ENCODE results near the gene QSOX1.

The QSOX1 gene

DNA sequence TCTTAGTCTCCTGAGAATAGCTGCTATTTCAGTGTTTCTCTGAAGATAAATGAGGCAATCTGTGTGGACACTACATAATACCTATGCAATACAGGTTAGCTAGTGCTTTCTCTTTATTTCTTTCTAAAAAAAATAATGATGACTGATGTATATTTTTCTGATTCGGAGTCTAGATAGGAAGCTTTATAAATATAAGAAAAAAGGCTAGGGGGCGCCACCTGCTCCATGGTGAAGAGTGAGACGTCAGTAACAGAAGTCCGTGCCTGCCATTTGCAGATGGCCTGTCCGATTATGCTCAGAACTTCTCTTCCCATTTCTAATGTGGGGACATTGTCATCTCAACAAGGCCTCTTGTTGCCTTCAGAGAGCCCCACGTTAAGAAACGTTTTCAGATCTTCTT, 26.4 kb downstream of the QSOX1 start:
- DNase-seq (ENCODE audit: low read depth): no peak
- no peak overlapping the region for H3K4me3 ChIP-seq (ENCODE audit: control insufficient read depth, low read depth, low read length)
- peak; percentile 35 for TF ChIP-seq CTCF (IDR thresholded peaks at IDR 0.05; ENCODE audit: control insufficient read depth, insufficient read depth, low read depth, low read length, missing control alignments)

- no peak overlapping the region for H3K4me3 ChIP-seq (ENCODE audit: control insufficient read depth, low read depth, low read length)
- TF ChIP-seq CTCF (IDR thresholded peaks at IDR 0.05; ENCODE audit: control insufficient read depth, insufficient read depth, low read depth, low read length, missing control alignments): no peak
- DNase-seq (ENCODE audit: low read depth): no peak
Measured at GRCh38 chr1:180181996-180182642, 27.4 kb downstream of the QSOX1 start.

DNA sequence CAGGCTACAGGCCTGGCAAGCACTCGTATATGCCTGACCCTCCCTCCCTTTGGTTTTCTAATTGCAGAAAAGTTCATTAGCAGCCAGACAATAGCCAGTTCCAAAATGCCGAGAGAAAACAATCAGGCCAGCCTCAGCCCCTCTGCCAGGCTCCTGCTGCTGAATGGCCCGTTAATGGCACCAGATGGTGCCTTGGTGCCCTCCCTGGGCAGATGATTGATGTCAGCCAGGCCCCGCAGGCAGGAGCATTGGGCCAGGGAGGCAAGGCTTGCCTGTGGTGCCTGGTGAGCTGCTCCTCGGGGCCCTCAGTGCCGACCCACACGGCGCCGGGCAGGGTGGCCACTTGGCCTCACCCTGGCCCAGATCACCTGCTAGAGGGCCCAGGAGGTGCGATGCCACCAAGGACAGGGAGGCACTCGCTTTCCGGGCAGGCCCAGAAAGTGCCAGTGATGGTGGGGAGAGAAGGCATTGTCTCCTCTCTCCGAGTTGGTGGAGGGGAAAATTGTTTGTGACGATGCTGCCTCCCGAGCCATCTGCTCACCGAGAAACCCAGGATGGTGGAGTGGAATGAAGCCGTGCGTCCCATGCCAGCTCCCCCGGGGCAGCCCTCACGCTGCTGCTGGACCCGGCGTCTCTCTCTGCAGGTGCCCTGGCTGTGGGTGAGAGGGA, 28.1 kb downstream of the QSOX1 start:
- TF ChIP-seq CTCF (IDR thresholded peaks at IDR 0.05; ENCODE audit: control insufficient read depth, insufficient read depth, low read depth, low read length, missing control alignments): no peak
- DNase-seq (ENCODE audit: low read depth): no peak
- H3K4me3 ChIP-seq (ENCODE audit: control insufficient read depth, low read depth, low read length): no peak overlapping the region

- DNase-seq (ENCODE audit: low read depth): no peak
- no peak for TF ChIP-seq CTCF (IDR thresholded peaks at IDR 0.05; ENCODE audit: control insufficient read depth, insufficient read depth, low read depth, low read length, missing control alignments)
- no peak overlapping the region for H3K4me3 ChIP-seq (ENCODE audit: control insufficient read depth, low read depth, low read length)
Measured at GRCh38 chr1:180183426-180183825, 28.8 kb downstream of the QSOX1 start.

GRCh38 chr1:180184041-180184440, 29.4 kb downstream of the QSOX1 start:
- no peak for DNase-seq (ENCODE audit: low read depth)
- TF ChIP-seq CTCF (IDR thresholded peaks at IDR 0.05; ENCODE audit: control insufficient read depth, insufficient read depth, low read depth, low read length, missing control alignments): no peak
- H3K4me3 ChIP-seq (ENCODE audit: control insufficient read depth, low read depth, low read length): no peak overlapping the region

DNA sequence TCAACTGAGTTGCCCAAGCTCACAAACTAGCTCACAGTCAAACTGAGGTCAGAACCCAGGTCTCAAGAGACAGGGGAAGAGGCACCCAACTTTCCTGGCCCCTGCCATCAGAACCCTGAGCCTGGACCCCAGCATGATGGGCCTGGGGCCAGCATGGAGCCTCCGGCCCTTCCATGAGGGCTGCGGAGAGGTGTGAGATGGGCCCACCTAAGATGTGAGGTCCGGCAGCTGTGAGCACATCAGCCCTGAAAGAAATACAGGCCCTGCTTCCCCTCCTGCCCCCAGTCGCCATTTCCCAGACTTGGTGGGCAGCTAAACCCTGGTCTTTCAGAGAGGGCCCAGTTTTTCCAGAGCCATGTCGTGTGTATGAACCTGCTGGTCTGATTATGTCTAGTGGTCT, 30.6 kb downstream of the QSOX1 start:
- no peak overlapping the region for H3K4me3 ChIP-seq (ENCODE audit: control insufficient read depth, low read depth, low read length)
- TF ChIP-seq CTCF (IDR thresholded peaks at IDR 0.05; ENCODE audit: control insufficient read depth, insufficient read depth, low read depth, low read length, missing control alignments): no peak
- no peak for DNase-seq (ENCODE audit: low read depth)

Data from AG09309 (cell line).